Suppressor macrophage treated with lipopolysaccharide for 4 hours (primary cell): Measurements from ENCODE around the gene PKD1.
"Not testable (repeated sequence)": the region's sequence is repeated elsewhere in the genome, so short reads cannot be mapped to it uniquely, and the experiment has no call there.

Experiments used
- DNase-seq: peaks from one replicate; pipeline ENCODE4 v3.0.0-alpha.2; 2020

The PKD1 gene

DNA sequence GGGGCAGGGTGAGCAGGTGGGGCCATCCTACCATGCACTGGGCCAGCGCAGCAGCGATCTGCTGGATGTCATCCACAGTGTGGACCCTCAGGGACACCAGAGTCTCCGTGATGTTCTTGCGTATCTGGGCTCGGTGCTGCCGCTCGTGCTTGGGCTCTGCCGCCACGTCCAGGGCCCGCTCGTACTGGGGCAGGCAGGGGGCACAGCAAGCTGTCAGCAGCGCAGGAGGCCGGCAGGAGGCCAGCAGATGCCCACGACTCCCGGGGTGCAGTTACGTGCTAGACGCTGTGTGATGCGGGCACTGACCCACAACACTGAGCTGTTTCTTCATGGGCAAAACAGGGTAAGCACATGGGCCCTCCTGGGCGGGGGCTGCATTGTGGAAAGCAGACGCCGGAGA is 30.4 kb downstream of the PKD1 start:
- not testable (repeated sequence) for DNase-seq

DNA sequence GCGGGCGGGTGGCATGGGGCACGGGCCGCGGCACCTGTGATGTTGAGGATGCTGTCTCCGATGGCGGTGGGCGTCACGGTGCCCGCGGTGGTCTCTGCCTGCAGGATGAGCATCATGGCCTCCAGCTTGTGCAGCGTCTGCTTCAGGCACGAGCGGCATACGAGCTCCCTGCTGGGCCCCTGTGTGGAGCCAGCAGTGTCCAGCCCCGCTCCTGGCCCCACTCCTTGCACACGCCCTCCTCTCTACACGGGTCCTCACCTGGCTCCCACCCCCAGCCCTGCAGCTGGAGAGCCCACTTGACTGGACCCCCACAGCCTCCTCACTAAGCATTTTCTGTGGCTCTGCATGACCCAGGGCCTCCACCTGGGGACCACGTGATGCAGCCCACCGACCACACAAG is 31.2 kb downstream of the PKD1 start:
- not testable (repeated sequence) for DNase-seq

DNA sequence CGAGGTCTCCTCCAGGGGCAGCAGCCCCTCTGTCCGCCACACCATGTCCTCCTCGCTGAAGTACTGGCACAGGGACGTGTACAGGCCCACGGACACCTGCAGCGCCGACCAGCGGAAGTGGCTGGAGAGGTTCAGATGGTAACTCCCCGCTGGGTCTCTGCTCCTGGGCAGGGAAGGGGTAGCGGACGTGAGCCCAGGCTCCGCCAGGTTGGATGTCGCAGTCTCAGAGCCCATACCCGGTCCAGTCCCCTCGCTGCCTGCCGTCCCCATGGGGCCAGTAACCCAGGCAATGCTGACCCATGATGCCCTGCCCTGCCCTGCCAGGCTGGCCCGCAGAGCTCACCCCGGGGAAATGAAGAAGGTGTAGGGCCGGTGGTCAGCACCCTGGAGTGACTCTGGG is 33.2 kb downstream of the PKD1 start:
- DNase-seq, result no peak

DNA sequence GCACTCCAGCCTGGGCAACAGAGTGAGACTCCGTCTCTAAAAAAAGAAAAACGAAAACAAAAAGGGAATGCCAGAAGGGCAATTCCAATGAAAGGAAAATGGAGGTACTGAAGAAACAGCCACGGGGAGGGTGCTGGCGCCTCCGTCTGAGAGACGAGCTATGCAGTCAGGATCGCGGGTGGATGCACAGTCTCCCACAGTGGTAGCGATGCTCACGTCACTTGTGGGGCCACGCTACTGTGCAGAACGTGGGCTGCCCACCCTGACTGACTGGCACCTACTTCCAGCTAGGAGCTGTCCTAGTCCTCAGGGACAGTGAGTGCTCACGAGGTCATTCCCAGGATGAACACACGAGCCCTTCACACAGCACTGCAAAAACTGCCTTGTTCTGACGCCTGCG is 34.1 kb downstream of the PKD1 start:
- DNase-seq, result not testable (repeated sequence)

DNA sequence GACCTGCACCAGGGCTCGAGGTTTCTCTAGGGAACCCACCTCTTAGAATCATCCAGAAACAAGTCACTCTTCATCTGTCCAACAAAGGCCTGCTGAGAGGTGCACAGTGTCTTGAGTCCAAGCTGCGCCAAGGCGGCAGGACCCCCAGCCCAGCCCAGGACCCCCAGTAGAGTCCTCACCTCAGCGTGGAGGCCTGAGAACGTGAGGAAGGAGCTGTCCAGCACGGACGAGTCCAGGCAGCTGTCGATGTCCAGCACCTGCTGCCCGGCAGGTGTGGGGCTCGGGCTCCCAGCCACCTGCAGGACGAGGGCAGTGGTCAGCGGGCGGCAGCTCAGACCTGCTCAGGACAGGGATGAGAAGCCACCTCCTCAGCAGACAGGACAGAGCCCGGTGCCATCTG is 38.0 kb downstream of the PKD1 start:
- not testable (repeated sequence) for DNase-seq

DNA sequence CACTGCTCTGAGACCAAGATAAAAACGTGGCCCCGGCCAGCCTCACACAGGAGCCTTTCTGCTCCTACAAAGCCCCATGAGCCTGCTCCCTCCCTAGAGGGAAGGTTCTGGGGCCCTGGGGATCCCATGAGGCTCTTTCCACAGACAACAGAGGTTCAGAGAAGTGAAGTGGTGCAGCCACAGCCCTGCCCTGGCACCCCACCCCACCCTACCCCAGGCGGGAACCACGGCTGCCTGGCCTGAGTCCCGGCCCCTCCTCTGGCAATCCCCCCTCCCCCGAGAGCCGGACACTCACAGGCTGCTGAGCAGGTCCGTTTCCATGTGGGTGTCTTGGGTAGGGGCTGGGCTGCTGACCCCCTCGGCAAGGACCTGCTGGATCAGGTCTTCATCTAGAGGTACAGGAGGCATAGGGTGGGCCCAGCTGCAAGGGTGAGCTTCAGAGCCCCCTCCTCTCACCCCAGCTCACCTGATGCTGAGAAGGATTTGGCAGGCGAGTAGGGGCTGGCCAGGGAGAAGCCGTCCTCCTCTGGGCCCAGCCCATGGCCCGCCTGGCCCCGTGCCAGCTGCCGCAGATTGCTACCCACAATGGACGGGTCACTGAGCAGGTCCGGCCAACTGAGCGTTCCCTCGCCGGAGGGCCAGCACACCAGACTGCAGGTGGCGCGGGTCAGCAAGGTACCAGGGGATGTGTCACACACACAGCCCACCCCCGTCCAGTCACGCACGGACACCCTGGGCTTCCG is 38.7 kb downstream of the PKD1 start:
- DNase-seq, result no peak

DNA sequence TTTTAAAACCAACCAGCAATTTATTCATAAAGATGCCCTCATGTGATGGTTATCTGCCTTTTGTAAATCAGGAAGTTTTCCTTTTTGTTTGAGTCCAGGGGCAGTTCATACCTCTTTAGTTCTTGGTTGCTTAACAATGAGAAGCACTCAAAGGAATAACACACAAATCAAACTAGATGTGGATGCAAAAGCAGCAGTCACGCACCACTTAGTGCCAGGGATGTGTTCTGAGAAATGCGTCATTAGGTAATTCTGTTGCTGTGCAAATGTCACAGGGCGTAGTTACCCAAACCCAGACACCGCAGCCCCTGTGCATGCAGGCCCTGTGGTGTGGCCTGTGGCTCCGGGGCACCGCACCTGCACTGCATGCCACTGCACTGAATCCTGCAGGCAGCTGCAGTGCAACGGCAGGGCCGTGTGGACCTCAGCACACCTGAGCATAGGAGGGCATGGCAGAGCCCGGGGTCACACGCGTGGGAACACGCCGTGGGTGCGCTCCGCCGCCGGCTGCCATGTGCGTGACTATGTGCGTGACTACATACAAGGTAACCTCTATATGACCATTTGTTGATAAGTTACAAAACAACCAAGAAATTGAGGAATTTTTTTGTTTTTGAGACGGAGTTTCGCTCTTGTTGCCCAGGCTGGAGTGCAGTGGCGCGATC is 39.6 kb downstream of the PKD1 start:
- DNase-seq, result no peak

DNA sequence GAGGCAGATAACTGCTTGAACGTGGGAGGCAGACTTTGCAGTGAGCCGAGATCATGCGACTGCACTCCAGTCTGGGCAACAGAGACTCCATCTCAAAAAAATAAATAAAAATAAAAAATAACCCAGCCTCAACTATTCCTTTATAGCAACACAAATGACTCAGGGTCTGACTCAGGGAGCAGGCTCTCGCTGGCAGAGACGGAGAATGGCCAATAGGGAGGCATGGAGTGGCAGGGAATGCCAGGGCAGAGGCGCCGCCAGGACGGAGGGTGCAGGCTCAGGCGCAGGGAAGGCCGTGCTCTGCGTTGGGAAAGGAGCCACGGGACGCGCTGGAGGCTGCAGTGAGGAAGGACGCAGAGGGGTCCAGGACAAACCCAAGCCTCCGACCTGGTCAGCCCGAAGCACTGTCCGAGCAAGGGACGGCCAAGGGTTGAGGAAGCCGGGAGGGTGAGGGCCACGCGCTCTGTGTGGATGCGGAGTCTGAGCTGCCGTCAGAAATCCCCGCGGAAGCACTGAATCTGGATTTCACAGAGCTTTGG is 40.3 kb downstream of the PKD1 start:
- no peak for DNase-seq

DNA sequence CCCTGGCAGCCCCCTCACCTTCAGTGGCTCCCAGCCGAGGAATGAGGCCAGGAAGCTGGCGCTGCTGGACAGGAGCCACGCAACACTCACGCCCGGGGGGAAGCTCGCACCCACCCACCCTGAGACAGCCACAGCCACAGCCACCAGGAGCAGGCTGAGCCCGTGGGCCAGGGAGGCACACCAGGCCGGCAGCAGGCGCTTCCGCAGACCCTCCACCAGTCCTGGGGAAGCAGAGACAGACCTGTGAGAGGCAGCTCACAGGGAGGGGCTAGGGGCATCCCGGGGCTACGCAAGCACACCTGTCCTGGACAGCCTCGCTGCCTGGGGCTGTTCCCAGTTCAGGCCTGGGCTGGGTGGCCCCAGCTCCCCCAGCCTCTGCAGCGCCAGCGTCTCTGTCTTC is 41.9 kb downstream of the PKD1 start:
- DNase-seq, result no peak

- no peak for DNase-seq
Observed at GRCh38 chr16:2092866-2093265, 42.8 kb downstream of the PKD1 start.

DNA sequence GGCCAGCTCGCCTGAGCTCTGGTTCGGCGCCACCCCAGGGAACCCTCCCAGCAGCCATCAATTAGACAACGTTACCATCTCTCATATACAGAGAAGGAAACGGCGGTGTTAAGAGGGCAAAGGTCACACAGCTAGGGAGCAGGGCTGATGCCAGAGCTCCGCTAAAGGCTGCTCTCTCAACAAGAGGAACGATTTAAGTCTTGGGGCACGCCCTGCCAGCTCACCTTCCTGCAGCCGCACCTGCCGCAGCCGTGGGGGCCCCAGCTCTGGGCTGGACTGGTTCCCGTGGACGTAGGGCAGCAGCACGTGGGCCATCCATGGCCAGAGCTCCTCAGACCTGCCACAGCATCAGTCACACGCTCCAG is 43.5 kb downstream of the PKD1 start:
- no peak for DNase-seq

DNA sequence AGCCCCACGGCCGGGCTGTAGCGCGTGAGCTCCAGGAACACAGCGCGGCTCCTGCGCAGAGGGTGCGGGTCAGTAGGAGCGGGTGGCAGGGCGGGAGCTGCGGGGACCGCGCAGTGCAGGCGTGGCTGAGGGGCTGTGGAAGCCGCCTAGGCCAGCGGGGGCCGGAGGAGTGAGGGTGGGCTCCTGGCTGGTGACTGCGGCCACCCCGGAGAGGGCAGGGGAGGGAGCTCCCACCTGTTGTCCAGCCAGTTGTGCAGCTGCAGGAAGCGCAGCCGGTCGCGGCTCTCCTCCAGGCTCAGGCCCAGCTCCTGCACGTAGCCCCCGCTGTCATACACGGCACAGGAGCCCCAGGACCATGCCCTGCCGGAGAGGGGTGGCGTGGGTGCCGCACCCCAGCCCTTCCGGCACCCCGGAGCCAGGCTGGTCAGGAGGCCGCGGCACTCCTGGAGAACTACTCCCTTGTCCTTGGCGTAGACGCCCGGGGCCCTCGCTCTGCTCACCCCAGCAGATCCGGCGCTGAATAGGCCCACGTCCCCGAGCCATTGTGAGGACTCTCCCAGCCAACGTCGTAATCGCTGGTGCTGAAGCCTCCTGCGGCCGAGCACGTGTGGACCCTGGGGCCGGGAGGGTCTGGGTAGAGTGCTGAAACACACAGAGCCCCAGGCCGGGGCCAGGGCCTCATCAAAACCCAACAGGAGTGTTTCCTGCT is 44.0 kb downstream of the PKD1 start:
- no peak for DNase-seq

DNA sequence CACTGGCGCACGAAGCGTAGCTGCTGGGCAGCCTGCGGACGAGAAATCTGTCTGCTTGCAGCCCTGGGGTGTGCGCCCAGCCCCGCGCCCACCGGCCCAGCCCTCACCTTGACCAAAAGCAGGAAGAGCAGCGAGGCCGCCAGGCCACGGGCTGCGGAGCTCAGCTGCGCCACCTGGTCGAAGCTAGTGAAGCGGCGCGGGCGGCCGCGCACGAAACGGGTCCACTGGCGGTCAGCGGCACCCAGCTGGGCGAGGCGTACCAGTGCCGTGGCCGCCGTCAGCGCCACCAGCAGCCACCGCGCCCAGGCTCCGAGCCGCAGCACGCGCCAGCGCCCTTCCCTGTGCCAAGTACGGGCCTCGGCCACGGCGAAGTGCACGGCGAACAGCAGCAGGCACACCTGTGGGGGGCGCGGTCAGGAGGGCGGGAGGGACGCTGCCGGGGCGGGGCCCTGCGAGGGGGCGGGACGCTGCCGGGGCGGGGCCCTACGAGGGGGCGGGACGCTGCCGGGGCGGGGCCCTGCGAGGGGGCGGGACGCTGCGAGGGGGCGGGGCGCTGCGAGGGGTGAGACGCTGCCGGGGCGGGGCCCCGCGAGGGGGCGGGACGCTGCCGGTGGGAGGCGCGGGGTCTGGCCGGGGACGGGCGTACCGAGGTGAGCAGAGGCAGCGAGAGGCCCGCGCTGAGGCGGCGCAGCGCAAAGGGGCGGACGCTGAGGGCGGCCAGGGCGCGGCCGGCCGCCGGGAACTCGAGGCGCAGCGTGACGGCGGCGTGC is 44.7 kb downstream of the PKD1 start:
- DNase-seq, result no peak

GRCh38 chr16:2090481-2090776 is 45.3 kb downstream of the PKD1 start:
- no peak for DNase-seq

GRCh38 chr16:2089706-2090480 is 45.8 kb downstream of the PKD1 start:
- DNase-seq, result no peak

GRCh38 chr16:2088759-2089358 is 46.8 kb downstream of the PKD1 start:
- DNase-seq, result no peak

- no peak for DNase-seq
Observed at GRCh38 chr16:2087748-2088631, 47.7 kb downstream of the PKD1 start.

GRCh38 chr16:2086812-2087747 is 48.6 kb downstream of the PKD1 start:
- no peak for DNase-seq

DNA sequence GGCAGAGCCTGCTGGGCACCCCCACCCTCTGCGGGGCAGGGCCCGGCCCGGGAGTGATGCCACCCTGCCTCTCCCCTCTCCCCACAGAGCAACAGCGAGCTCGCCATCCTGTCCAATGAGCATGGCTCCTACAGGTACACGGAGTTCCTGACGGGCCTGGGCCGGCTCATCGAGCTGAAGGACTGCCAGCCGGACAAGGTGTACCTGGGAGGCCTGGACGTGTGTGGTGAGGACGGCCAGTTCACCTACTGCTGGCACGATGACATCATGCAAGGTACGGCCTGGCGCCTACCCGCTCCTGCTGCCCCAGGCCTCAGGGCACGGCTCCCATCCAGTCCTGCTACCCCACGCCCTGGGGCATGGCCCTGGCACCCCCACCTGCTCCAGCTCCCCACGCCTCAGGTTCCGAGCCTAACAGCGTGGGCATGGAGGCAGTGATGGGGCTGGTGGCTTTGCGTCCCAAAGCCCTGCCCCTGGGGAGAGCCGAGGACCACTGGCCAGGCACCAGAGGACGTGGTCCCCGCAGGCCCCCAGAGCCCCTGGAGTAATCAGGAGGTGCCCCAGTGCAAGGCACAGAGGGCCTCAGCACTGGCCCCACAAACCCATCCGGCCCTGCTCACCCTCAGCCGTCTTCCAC is 49.5 kb downstream of the PKD1 start:
- no peak for DNase-seq
